Astrocyte of the cerebellum (primary cell): ENCODE measurements around the gene CNBP.

Experiments used
- DNase-seq: peaks from one replicate; pipeline ENCODE4 v3.0.0-alpha.2; 2011; ENCODE audit warnings: low read depth
- H3K4me3 ChIP-seq: 2 replicates; pipeline ENCODE4 v1.5.1; 2011; ENCODE audit warnings: mild to moderate bottlenecking, low read depth, low read length, moderate library complexity
- in situ Hi-C: cut with HindIII; loops from 2 replicates; pipeline ENCODE4 v1.10.0; 2017; ENCODE audit warnings: low sequenced_read_pairs
- TF ChIP-seq, protein P1 (sequence below): IDR thresholded peaks from 2 replicates; pipeline ENCODE4 v1.5.1; 2012; ENCODE audit warnings: low read length, low read depth, moderate library complexity, mild to moderate bottlenecking; ENCODE audit errors: missing control alignments

Gene CNBP

DNA sequence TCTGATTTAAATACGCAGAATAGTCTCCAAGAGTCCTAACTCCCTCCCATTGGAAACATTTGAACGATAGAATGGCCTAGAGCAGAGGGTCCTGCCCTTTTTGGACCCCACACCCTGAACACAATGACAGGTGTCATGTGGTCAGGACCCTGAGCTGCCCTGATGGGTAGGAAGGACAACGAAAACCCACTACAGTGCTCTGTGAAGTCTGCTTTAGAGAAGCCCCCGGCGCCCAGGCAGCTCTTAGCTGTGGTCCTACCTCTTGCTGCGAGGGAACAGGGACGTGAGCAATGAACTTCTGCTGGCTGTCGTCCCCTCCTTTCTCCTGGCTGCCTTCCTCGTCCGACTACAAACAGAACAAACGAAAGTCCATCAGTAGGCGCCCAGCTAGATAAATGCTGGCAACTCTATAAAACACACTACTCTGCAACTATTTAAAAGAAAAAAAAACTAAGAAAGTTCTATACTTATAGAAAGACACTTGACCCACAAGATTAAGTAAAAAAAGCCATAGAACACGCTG, 53.3 kb downstream of the CNBP start:
- DNase-seq = no peak
- H3K4me3 ChIP-seq = no peak overlapping the region
- TF ChIP-seq, protein P1, sequence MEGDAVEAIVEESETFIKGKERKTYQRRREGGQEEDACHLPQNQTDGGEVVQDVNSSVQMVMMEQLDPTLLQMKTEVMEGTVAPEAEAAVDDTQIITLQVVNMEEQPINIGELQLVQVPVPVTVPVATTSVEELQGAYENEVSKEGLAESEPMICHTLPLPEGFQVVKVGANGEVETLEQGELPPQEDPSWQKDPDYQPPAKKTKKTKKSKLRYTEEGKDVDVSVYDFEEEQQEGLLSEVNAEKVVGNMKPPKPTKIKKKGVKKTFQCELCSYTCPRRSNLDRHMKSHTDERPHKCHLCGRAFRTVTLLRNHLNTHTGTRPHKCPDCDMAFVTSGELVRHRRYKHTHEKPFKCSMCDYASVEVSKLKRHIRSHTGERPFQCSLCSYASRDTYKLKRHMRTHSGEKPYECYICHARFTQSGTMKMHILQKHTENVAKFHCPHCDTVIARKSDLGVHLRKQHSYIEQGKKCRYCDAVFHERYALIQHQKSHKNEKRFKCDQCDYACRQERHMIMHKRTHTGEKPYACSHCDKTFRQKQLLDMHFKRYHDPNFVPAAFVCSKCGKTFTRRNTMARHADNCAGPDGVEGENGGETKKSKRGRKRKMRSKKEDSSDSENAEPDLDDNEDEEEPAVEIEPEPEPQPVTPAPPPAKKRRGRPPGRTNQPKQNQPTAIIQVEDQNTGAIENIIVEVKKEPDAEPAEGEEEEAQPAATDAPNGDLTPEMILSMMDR = no peak
- in situ Hi-C loops = no loop called here

DNA sequence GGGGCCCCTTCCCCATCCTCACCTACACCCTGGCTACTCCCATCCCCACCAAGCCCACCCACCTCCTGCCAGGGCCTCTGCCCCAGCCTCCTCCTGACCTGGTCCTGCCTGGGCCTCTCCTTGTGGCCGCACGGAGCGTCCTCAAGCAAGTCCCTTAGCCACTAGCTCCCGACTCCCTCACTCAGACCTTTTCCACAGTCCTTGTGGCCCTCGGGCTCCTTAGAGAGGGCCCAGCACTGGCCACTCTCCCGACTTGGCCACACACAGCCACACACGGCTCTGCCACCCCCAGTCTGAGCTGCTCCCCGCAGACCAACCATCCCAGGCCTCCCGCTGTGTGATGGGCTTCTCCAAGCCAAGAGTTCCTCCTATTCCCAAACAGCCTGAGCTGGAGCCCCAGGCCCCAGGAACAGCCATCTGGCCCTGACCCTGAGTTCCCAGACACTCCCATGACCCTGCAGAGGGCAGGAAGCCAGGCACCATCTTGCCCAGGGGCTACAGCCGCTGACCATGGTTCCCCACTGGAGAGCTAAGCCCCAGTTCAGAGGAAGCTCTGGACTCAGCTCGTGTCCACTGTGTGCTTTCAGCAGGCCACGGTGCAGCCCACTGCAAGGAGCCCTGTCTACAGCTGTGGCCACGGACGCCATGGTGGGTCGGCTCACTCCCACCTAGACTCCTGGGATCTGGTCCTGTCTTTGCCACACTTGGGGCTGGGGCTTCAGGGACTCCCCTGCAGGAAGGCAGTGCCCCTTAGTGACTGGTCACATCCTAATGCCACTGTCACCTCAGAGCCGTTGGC, 55.1 kb downstream of the CNBP start:
- in situ Hi-C loops = no loop called here
- DNase-seq = no peak
- TF ChIP-seq, protein P1 = no peak
- H3K4me3 ChIP-seq = no peak overlapping the region

DNA sequence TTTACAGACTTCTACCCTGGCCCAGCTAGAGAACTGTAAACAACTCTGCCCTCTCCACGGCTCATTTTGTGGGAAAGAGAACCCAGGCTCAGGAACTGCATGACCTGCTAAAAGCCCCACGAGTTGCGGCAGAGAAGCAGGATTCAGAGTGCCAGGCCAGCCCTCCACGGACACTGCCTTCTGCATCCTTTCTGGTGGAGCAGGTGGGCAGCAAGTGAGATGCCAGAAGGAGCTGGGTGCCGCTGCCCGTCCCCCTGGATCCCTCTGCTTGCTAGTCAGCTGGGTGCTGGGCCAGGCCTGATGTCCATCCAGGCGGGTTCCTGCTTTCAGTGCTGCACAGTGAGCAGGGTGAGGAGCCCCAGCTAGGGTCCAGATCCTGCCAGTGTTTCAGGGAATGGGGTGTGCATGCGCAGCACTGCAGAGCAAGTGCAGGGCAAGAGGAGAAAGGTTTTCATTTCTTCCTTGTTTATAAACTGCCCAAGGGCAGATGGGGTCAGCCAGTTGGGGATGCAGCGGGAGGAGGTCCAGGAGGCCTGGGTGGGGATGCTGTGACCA, 56.9 kb downstream of the CNBP start:
- TF ChIP-seq, protein P1 = no peak
- in situ Hi-C loops = no loop called here
- H3K4me3 ChIP-seq = no peak overlapping the region
- DNase-seq = no peak

DNA sequence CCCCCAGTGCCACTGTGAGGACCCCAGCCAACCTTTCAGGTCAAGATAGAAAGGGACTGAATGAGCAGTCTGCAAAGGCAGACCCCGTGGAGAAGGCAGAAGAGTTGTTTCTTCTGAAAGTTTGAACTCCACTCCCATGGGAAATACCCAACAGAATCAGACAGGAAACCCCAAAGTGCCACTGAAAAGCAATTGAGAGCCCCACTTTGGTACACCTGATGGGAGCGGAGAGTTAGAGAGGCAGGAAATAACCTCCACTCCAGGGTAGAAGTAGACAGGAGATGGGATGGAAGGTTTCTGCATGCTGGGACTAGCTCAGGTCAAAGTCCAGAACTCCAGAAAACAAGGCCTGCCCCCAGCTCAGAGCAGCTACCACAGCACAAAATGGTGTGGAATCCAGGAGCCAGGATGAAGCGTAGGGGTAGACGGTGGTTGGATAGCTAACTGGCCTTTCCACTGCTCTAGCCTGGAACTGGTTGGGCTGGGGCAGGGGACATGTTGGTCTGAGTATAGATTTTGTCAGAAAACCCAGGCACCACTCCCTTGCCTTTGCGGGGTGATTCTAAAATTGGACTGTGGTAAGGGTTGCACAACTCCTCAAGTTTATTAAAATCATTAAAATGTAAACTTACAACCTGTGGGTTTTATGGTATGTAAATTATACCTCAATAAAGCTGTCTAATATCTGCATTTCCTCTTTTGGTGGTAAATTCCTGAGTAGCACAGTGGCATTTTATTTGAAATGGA, 60.2 kb downstream of the CNBP start:
- in situ Hi-C loops = no loop called here
- no peak for DNase-seq
- H3K4me3 ChIP-seq = no peak overlapping the region
- TF ChIP-seq, protein P1 = no peak

DNA sequence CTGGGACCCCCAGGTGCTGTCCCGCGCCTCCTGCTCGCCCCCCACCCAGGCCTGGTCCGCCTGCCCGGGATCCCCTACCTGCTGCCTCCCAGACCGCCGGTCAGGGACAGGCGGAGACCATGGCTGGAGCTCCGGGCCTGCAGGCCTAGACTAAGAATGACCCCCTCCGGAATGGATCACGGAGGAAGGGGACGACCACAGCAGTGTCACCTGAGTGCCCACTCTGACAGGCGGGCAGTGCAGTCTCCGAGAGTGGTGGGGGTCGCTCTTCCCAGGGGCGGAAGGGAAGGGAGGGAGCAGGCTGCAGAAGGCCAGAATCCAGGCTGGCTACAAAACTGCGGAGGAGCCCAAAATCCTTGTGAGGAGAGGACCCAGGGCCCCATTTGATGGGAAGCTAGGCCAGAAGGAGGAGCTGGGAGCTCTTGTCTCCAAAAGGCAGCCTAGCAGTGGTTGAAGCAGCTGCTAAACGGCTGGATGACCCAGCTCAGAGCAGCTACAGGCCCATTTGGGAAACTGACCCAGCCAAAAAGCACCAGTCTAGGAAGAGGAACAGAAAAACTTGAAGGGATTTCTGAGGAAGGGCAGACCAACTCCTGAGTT, 61.2 kb downstream of the CNBP start:
- no peak for DNase-seq
- TF ChIP-seq, protein P1 = no peak
- in situ Hi-C loops = no loop called here
- peak overlapping the region; percentile 80 for H3K4me3 ChIP-seq

DNA sequence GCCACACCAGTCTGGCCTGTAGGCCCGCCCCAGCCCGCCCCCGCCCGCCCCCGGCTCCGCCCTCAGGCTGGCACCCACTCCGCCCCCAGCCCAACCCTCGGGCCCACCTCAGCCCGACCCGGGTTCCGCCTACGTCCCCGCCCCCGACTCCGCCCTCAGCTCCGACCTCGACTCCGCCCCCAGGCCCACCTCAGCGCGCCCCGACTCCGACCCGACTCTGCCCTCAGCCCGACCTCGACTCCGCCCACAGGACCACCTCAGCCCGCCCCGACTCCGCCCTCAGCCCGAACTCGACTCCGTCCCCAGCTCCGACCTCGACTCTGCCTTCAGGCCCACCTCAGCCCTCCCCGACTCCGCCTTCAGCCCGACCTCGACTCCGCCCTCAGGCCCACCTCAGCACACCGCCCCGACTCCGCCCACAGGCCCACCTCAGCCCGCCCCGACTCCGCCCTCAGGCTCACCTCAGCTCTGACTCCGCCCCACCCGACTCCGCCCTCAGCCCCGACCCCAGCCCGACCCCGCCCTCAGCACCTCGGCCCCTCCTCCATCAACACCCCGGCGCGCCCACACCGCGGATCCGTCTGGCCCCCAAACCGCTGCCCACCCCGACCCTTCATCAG, 61.8 kb downstream of the CNBP start, which contains the start of gene RAB43:
Gene RAB43 (minus strand): TSS at position 13 of the 620 bp plus-strand sequence. CDS start 315 bp downstream, outside the sequence.
- in situ Hi-C loops = no loop called here
- TF ChIP-seq, protein P1 = no peak
- peak within 1 kb of the TSS; percentile 80 for H3K4me3 ChIP-seq
- peak; percentile 56 for DNase-seq
